Gastrocnemius medialis (tissue), 4 donors: Measurements from ENCODE around the gene SLC27A1. TPM values are rescaled to one million over a fixed set of nuclear protein-coding genes. Genes with fewer than 3 reads are reported as not detected.

ENCODE experiments used
- ATAC-seq, 2 donors: fragments of 150-250 bp; one replicate each; pipeline ENCODE4 v1.9.1; 2016
- DNase-seq, 2 donors: peaks; one replicate each; pipeline ENCODE4 v3.0.0-alpha.2; 2019
- H3K27ac ChIP-seq, 4 donors: fragments of 200-600 bp; sonication (generic); 1 replicate in 1 of 4; 2 replicates in 3 of 4; pipeline ENCODE4 v1.5.1; 2016 to 2018; ENCODE audit warnings: mild to moderate bottlenecking in 2 of 4, moderate library complexity in 1 of 4
- H3K27me3 ChIP-seq, 3 donors: fragments of 200-600 bp; sonication (generic) in 2 of 3; 1 replicate in 1 of 3; 2 replicates in 2 of 3; pipeline versions ENCODE4 v1.5.1 to v1.6.0; 2016 to 2019; ENCODE audit warnings: mild to moderate bottlenecking in 1 of 3, moderate library complexity in 1 of 3
- H3K36me3 ChIP-seq, 2 donors: fragments of 200-600 bp; sonication (generic) in 1 of 2; one replicate each; pipeline ENCODE4 v1.5.1; 2017 to 2018
- H3K4me1 ChIP-seq, 2 donors: fragments of 200-600 bp; sonication (generic) in 1 of 2; one replicate each; pipeline ENCODE4 v1.5.1; 2016 to 2017; ENCODE audit warnings: mild to moderate bottlenecking in 2 of 2
- H3K4me3 ChIP-seq, 4 donors: fragments of 200-600 bp; sonication (generic) in 3 of 4; 1 replicate in 1 of 4; 2 replicates in 3 of 4; pipeline ENCODE4 v1.5.1; 2016 to 2019; ENCODE audit warnings: mild to moderate bottlenecking in 2 of 4
- H3K9me3 ChIP-seq, 3 donors: fragments of 200-600 bp; sonication (generic) in 2 of 3; 1 replicate in 1 of 3; 2 replicates in 2 of 3; pipeline ENCODE4 v1.5.1; 2016 to 2019
- POLR2A ChIP-seq, 2 donors: fragments of 450-650 bp; IDR thresholded peaks; one replicate each; pipeline ENCODE4 v1.6.1; 2017; ENCODE audit warnings: antibody characterized with exemption in 2 of 2, mild to moderate bottlenecking in 2 of 2, moderate library complexity in 2 of 2
- in situ Hi-C, 4 donors: fragments of 200-750 bp; cut with MboI; loops; one replicate each; pipeline versions ENCODE4 v1.15.0 to v1.8.0; 2017; ENCODE audit warnings: low sequenced_read_pairs in 4 of 4
- intact Hi-C: fragments of 100-400 bp; cut with DNase I; formaldehyde crosslinking; loops from one replicate; pipeline ENCODE4 v1.15.1; 2023; ENCODE audit warnings: low total_unique reads
- total RNA-seq, 4 donors: library from RNA; depleted of rRNA; stranded (reverse); fragments of >200 nt; gene quantifications; one replicate each; pipeline versions ENCODE4 v1.1.0 to v1.2.3, GENCODE V29; 2016
- TF ChIP-seq, protein P1 (sequence below), 5 experiments: fragments of 450-650 bp in 3 of 5; fragments of 200-600 bp in 2 of 5; sonication (generic) in 2 of 5; IDR thresholded peaks in 4 of 5; conservative IDR thresholded peaks in 1 of 5; 1 replicate in 4 of 5; 2 replicates in 1 of 5; pipeline ENCODE4 v1.5.1; 2016 to 2019; ENCODE audit warnings: antibody characterized with exemption in 5 of 5, mild to moderate bottlenecking in 3 of 5, moderate library complexity in 3 of 5

SLC27A1 gene
- total RNA-seq, 4 donors from 2014 or later, result 20.7 to 53.8 (median 43.7) TPM

DNA sequence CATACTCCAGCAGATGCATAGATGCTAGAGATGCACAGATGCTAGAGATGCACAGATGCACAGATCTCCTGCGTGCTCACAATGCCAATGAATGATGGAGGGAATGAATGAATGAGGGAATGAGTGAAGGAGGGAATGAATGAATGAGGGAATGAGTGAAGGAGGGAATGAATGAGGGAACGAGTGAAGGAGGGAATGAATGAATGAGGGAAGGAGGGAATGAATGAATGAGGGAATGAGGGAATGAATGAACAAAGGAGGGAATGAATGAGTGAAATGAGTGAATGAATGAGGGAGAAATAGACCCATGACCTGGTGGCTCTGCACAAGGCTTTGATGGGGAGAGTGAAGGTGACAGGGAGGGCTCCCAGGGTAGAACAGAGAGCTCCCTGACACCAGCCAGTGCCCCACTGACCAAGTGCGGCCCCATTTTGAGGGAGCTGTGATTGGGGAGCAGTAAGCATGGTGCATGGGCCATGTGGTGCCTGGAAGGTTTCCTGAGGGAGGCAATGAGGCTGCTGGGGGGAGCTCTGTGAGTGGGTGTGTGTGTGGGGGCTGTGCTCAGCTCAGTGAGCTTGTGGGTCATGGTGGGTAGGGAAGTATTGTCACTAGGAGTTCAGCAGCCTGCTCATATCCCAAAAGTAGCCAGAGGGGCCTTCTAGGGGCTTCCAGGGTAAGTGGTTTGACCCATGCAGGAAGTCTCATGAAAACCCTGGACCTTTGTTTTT, 12.7 kb downstream of the SLC27A1 start:
- Histone ChIP-seq H3K4me3 (no peak overlapping the region), H3K4me1 (peaks cover 7 to 9% of the 10 kb centered on the region in 2 donors), H3K9me3 (no peaks in the 10 kb centered on the region), H3K36me3 (peaks cover 0 to 8% of the 10 kb centered on the region in 2 donors), H3K27me3 (no peaks in the 10 kb centered on the region), H3K27ac (no peak overlapping the region)
- intact Hi-C loops (no loop called here), in situ Hi-C loops (no loop called here)
- TF ChIP-seq POLR2A (IDR thresholded peaks at IDR 0.05), result no peak
- TF ChIP-seq, protein P1, sequence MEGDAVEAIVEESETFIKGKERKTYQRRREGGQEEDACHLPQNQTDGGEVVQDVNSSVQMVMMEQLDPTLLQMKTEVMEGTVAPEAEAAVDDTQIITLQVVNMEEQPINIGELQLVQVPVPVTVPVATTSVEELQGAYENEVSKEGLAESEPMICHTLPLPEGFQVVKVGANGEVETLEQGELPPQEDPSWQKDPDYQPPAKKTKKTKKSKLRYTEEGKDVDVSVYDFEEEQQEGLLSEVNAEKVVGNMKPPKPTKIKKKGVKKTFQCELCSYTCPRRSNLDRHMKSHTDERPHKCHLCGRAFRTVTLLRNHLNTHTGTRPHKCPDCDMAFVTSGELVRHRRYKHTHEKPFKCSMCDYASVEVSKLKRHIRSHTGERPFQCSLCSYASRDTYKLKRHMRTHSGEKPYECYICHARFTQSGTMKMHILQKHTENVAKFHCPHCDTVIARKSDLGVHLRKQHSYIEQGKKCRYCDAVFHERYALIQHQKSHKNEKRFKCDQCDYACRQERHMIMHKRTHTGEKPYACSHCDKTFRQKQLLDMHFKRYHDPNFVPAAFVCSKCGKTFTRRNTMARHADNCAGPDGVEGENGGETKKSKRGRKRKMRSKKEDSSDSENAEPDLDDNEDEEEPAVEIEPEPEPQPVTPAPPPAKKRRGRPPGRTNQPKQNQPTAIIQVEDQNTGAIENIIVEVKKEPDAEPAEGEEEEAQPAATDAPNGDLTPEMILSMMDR (IDR thresholded peaks at IDR 0.05 in 4 of 5, conservative IDR thresholded peaks at IDR 0.05 in 1 of 5), result no peak
- DNase-seq, result no peak
- ATAC-seq, result no peak

DNA sequence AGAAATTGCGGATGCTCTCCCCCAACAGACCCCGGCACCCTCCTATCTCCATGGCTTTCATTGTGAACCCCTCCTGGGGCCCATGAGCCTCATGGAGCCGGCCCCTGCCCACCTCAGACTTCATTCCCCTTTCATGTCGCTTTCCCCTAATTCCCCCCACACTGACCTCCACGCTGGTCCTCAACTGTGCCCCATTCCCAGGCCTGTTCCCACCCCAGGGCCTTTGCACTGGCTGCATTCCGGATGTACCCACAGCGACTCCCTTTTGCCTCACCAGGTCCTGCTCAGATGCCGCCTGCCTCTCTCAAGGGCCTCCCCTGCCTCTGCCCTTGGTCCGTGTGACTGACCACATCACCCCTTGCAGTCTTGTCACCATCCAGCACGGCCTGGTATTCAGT, 13.3 kb downstream of the SLC27A1 start:
- intact Hi-C loops (no loop called here), in situ Hi-C loops (no loop called here)
- H3K4me3 ChIP-seq, result no peak overlapping the region
- peaks cover 7 to 9% of the 10 kb centered on the region in 2 donors for H3K4me1 ChIP-seq
- no peaks in the 10 kb centered on the region for H3K9me3 ChIP-seq
- H3K36me3 ChIP-seq, result peaks cover 0 to 10% of the 10 kb centered on the region in 2 donors
- DNase-seq (no peak), ATAC-seq (no peak)
- TF ChIP-seq POLR2A (IDR thresholded peaks at IDR 0.05), result no peak
- TF ChIP-seq, protein P1 (IDR thresholded peaks at IDR 0.05 in 4 of 5, conservative IDR thresholded peaks at IDR 0.05 in 1 of 5), result no peak
- no peak overlapping the region for H3K27ac ChIP-seq
- H3K27me3 ChIP-seq, result no peaks in the 10 kb centered on the region

DNA sequence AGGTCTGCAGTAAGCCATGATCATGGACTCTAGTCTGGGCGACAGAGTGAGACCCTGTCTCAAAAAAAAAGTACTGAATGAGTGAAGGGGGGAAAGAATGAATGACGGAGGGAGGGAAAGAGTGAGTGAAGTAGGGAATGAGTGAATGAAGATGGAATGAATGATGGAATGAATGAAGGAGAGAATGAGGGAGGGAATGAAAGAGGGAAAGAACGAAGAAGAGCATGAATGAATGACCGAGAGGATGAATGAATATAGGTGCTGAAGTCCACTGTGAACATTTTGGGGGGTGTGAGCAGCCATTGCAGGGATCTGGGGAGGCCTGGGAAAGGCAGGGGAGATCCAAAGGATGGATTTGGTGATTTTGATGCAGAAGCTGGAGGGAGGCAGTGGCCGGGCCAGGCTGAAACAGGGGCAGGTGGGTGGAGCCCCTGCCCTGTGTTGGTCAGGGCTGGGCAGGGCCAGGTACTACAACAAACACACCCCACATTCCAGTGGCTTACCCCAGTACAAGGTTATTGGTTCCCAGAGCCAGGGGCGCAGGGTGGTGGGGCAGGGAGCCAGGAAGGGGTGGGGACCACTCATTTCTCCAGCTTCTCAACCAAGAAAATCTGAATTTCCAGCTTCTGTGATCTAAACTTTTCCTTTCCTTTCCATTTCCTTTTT, 14.3 kb downstream of the SLC27A1 start:
- Histone ChIP-seq H3K4me1 (peaks cover 7 to 9% of the 10 kb centered on the region in 2 donors), H3K9me3 (no peaks in the 10 kb centered on the region), H3K36me3 (peaks cover 0 to 10% of the 10 kb centered on the region in 2 donors), H3K4me3 (no peak overlapping the region), H3K27ac (no peak overlapping the region), H3K27me3 (no peaks in the 10 kb centered on the region)
- TF ChIP-seq, protein P1 (IDR thresholded peaks at IDR 0.05 in 4 of 5, conservative IDR thresholded peaks at IDR 0.05 in 1 of 5), result no peak
- TF ChIP-seq POLR2A (IDR thresholded peaks at IDR 0.05), result no peak
- ATAC-seq (no peak), DNase-seq (no peak)
- in situ Hi-C loops, result no loop called here
- intact Hi-C loops, result no loop called here

DNA sequence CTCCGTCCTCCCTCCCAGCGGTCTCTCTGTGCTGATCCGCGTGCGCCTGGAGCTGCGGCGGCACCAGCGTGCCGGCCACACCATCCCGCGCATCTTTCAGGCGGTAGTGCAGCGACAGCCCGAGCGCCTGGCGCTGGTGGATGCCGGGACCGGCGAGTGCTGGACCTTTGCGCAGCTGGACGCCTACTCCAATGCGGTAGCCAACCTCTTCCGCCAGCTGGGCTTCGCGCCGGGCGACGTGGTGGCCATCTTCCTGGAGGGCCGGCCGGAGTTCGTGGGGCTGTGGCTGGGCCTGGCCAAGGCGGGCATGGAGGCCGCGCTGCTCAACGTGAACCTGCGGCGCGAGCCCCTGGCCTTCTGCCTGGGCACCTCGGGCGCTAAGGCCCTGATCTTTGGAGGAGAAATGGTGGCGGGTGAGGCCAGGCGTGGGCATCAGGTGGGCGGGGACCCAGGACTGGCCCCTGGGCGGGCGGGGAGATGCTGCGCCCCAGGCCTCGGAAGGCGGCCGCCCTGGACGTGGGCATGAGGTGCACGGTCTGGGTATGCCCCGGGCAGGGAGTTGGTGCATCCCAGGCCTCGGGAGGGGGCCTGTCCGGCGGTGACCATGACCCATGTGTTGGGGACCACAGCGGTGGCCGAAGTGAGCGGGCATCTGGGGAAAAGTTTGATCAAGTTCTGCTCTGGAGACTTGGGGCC, 16.4 kb downstream of the SLC27A1 start:
- peaks cover 0 to 19% of the 10 kb centered on the region in 2 donors for H3K36me3 ChIP-seq
- no peaks in the 10 kb centered on the region for H3K27me3 ChIP-seq
- H3K4me3 ChIP-seq, result no peak overlapping the region
- ATAC-seq (no peak), DNase-seq (no peak)
- intact Hi-C loops, result no loop called here
- in situ Hi-C loops, result no loop called here
- H3K9me3 ChIP-seq, result no peaks in the 10 kb centered on the region
- TF ChIP-seq, protein P1 (IDR thresholded peaks at IDR 0.05 in 4 of 5, conservative IDR thresholded peaks at IDR 0.05 in 1 of 5), result no peak
- no peak for TF ChIP-seq POLR2A (IDR thresholded peaks at IDR 0.05)
- H3K27ac ChIP-seq, result no peak overlapping the region
- peaks cover 3 to 5% of the 10 kb centered on the region in 2 donors for H3K4me1 ChIP-seq
